Lung (tissue), 12 donors: ENCODE results near the gene TOX2. TPM values are rescaled to one million over a fixed set of nuclear protein-coding genes. Genes with fewer than 3 reads are reported as not detected.

Experiments used
- ATAC-seq: fragments of 200-7000 bp; cut with Tn5 transposase; one replicate; pipeline ENCODE4 v1.9.1; 2020; ENCODE audit warnings: moderate number of reproducible peaks; ENCODE audit not compliant: insufficient read depth, low FRiP score
- DNase-seq, 3 donors: peaks; one replicate each; pipeline ENCODE4 v3.0.0-alpha.2; 2013 to 2017
- H3K27ac ChIP-seq, 2 donors: one replicate each; pipeline ENCODE4 v1.5.1; 2013; ENCODE audit warnings: mild to moderate bottlenecking in 2 of 2, moderate library complexity in 2 of 2, control low read depth in 1 of 2, inconsistent platforms in 1 of 2, low read depth in 1 of 2, low read length in 1 of 2
- H3K27me3 ChIP-seq, 3 donors: one replicate each; pipeline ENCODE4 v1.5.1; 2013; ENCODE audit warnings: low read length in 2 of 3; ENCODE audit not compliant: control insufficient read depth in 3 of 3, insufficient read depth in 3 of 3
- H3K36me3 ChIP-seq, 4 donors: one replicate each; pipeline ENCODE4 v1.5.1; 2013; ENCODE audit warnings: low read length in 4 of 4, mild to moderate bottlenecking in 1 of 4, moderate library complexity in 1 of 4; ENCODE audit not compliant: control insufficient read depth in 4 of 4, insufficient read depth in 4 of 4
- H3K4me1 ChIP-seq, 5 donors: one replicate each; pipeline ENCODE4 v1.5.1; 2013; ENCODE audit warnings: low read length in 5 of 5, mild to moderate bottlenecking in 2 of 5, moderate library complexity in 1 of 5; ENCODE audit not compliant: control insufficient read depth in 5 of 5, insufficient read depth in 5 of 5
- H3K4me3 ChIP-seq: one replicate; pipeline ENCODE4 v1.5.1; 2013; ENCODE audit warnings: mild to moderate bottlenecking, control low read depth, moderate library complexity
- H3K9ac ChIP-seq, 2 donors: one replicate each; pipeline ENCODE4 v1.5.1; 2013; ENCODE audit warnings: low read length in 2 of 2, control low read depth in 1 of 2; ENCODE audit not compliant: insufficient read depth in 1 of 2
- H3K9me3 ChIP-seq, 4 donors: one replicate each; pipeline ENCODE4 v1.5.1; 2013; ENCODE audit warnings: low read length in 3 of 4, mild to moderate bottlenecking in 1 of 4, moderate library complexity in 1 of 4; ENCODE audit not compliant: control insufficient read depth in 4 of 4, insufficient read depth in 3 of 4
- CTCF ChIP-seq: IDR thresholded peaks from 2 replicates; pipeline ENCODE4 v1.5.1; 2012; ENCODE audit warnings: mild to moderate bottlenecking; ENCODE audit errors: control extremely low read depth, extremely low read depth
- WGBS, 2 donors: extraction: QIAGEN DNeasy Blood & Tissue Kit; methylation state at CpG; one replicate each; pipeline ENCODE4 v1.1.7; 2013; 5-methylcytosine and 5-hydroxymethylcytosine counted together
- polyA plus RNA-seq, 2 donors: library from polyadenylated mRNA; stranded (reverse); fragments of 200-250 nt; gene quantifications; one replicate each; pipeline ENCODE4 v1.2.1, GENCODE V29; 2013
- total RNA-seq, 2 donors: library from RNA; depleted of rRNA in 1 of 2; stranded (reverse); fragments of >200 nt in 1 of 2; gene quantifications; one replicate each; pipeline ENCODE4 v1.2.1, GENCODE V29; 2014 to 2021
- donor health status: control.
- donor health status: control.
- donor health status: Bipolar disorder and iron deficiency.
- donor health status: healthy.
- donor health status: DM: yes; HTN: yes; CAD: no.

Gene TOX2
- total and polyA plus RNA-seq, 4 donors = 12.0 to 25.5 (median 16.6) TPM

- H3K4me3 ChIP-seq = no peak overlapping the region
- peaks cover 0 to 23% (median 13%) of the 10 kb centered on the region in 5 donors for H3K4me1 ChIP-seq
- WGBS, 2 donors = 79 to 81% methylated on average over 6 of the region's 6 CpGs
- H3K27ac ChIP-seq = no peak overlapping the region
- no peak for ATAC-seq
- TF ChIP-seq CTCF = no peak
- H3K9me3 ChIP-seq = peaks cover 0 to 5% (median 0%) of the 10 kb centered on the region in 4 donors
- H3K27me3 ChIP-seq = peaks cover 0 to 24% (median 2%) of the 10 kb centered on the region in 3 donors
- no peaks in the 10 kb centered on the region for H3K36me3 ChIP-seq
- no peak overlapping the region for H3K9ac ChIP-seq
- DNase-seq = no peak
Measured at GRCh38 chr20:43919686-43920403, 5.2 kb downstream of the TOX2 start.

GRCh38 chr20:43920797-43921196, 6.1 kb downstream of the TOX2 start:
- Histone ChIP-seq H3K4me3 (no peak overlapping the region), H3K4me1 (peaks cover 0 to 32% (median 11%) of the 10 kb centered on the region in 5 donors), H3K27me3 (peaks cover 0 to 16% (median 2%) of the 10 kb centered on the region in 3 donors), H3K9me3 (no peaks in the 10 kb centered on the region), H3K27ac (no peak overlapping the region), H3K36me3 (no peaks in the 10 kb centered on the region), H3K9ac (no peak overlapping the region)
- DNase-seq = no peak
- 97 to 98% methylated on average over 4 of the region's 4 CpGs for WGBS, 2 donors
- ATAC-seq = no peak
- TF ChIP-seq CTCF = no peak

GRCh38 chr20:43921227-43921780, 6.7 kb downstream of the TOX2 start:
- 73 to 78% methylated on average over 2 of the region's 2 CpGs for WGBS, 2 donors
- Histone ChIP-seq H3K9ac (no peak overlapping the region), H3K27ac (no peak overlapping the region), H3K4me3 (no peak overlapping the region), H3K36me3 (no peaks in the 10 kb centered on the region), H3K4me1 (peaks cover 0 to 37% (median 9%) of the 10 kb centered on the region in 5 donors), H3K27me3 (peaks cover 0 to 14% (median 2%) of the 10 kb centered on the region in 3 donors), H3K9me3 (no peaks in the 10 kb centered on the region)
- DNase-seq (no peak), ATAC-seq (no peak)
- no peak for TF ChIP-seq CTCF
